Measurements from ENCODE around the gene TRIM9.

TRIM9 gene

DNA sequence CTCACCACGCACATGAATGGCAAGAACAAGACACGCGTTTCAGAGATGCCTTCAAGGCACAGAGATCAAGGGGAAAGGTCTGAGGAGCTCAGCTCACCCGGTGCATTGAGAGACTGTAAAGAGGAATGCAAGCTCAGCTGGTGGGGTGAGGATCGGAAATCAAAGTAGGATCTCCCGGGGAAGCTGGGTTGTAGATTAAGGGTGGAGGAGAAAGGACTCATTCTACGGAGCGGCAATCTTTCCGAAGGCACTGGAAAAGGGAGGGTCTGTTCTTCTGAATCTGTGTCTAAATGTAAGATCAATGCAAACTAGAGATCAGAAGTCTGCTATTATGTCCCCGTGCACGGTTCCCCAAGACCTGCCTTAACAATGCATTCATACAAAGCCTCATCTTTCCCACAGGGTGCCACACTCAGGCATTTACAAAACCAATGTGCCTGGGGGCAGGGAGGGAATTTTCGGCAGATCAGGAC lies 109.0 kb downstream of the TRIM9 start:
- DNase-seq (ENCODE audit: low read depth), result no peak
- TF ChIP-seq, protein P1, sequence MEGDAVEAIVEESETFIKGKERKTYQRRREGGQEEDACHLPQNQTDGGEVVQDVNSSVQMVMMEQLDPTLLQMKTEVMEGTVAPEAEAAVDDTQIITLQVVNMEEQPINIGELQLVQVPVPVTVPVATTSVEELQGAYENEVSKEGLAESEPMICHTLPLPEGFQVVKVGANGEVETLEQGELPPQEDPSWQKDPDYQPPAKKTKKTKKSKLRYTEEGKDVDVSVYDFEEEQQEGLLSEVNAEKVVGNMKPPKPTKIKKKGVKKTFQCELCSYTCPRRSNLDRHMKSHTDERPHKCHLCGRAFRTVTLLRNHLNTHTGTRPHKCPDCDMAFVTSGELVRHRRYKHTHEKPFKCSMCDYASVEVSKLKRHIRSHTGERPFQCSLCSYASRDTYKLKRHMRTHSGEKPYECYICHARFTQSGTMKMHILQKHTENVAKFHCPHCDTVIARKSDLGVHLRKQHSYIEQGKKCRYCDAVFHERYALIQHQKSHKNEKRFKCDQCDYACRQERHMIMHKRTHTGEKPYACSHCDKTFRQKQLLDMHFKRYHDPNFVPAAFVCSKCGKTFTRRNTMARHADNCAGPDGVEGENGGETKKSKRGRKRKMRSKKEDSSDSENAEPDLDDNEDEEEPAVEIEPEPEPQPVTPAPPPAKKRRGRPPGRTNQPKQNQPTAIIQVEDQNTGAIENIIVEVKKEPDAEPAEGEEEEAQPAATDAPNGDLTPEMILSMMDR (IDR thresholded peaks at IDR 0.05; ENCODE audit: low read length, missing control alignments), result no peak
- H3K4me3 ChIP-seq (replicated peaks; ENCODE audit: low read depth, low read length), result no peak overlapping the region

DNA sequence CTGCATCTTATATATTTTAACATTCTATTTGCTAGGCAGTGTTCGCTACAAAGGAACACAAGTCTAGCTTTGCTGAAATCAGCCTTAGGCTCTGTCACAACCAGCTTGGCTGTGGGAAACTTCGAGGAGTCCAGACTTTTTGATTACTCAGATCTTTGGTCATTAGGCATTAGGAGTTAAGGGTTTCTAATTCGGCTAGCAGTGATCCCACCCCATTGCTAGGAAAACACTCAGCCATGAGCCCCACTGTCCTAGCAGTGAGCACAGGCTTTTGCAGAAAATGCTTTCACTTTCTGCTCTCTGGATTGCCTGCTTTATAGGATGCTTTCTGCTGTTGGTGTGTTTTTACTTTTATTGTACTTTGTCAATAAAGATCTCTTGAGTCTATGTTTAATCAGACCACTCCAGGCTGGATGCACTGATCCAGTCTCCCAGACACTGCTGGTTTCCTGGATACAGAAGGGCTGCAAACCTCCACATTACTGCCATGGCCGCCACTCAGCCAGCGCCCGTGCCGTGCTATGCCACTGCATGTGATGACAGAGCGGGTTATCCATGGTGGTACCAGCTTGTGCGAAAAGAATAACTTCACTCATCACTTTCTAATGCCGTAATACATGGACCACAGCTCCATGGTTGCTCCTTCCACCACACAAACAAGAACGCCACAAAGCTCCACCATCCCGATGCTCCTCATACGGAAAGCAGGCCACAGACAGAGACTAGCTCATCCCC lies 109.6 kb downstream of the TRIM9 start:
- TF ChIP-seq, protein P1 (IDR thresholded peaks at IDR 0.05; ENCODE audit: low read length, missing control alignments), result no peak
- no peak overlapping the region for H3K4me3 ChIP-seq (replicated peaks; ENCODE audit: low read depth, low read length)
- DNase-seq (ENCODE audit: low read depth), result no peak

DNA sequence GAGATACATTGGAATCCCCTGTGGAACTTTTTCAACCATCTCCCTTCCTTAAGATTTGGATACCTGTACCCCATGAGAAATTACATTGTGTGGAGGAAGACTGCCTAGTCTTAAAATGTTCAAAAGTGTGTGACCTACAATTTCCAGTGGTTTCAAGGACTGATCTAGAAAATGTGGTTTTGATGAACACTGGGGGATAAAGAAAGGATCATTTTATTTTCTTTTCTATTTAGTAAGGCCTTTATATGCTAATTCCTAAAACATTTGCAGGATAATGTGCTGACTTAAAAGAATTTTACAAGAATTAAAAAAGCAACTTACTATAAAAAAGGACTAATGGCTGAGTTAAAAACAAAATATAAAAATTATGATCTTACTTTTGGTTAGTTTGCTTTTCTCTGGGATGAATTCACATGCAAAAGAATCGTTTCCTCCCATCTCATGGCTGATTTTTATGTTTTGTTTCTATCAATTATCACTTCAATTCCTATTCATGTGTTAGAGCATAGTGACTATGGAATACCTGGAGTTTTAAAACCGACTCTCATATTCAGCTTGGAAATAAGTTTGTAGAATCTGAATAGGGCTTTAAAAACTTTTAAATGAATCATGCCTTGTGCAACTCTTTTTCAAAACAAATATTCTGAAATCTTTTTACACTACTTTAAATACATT lies 110.7 kb downstream of the TRIM9 start:
- DNase-seq (ENCODE audit: low read depth), result no peak
- H3K4me3 ChIP-seq (replicated peaks; ENCODE audit: low read depth, low read length), result no peak overlapping the region
- TF ChIP-seq, protein P1 (IDR thresholded peaks at IDR 0.05; ENCODE audit: low read length, missing control alignments), result no peak

DNA sequence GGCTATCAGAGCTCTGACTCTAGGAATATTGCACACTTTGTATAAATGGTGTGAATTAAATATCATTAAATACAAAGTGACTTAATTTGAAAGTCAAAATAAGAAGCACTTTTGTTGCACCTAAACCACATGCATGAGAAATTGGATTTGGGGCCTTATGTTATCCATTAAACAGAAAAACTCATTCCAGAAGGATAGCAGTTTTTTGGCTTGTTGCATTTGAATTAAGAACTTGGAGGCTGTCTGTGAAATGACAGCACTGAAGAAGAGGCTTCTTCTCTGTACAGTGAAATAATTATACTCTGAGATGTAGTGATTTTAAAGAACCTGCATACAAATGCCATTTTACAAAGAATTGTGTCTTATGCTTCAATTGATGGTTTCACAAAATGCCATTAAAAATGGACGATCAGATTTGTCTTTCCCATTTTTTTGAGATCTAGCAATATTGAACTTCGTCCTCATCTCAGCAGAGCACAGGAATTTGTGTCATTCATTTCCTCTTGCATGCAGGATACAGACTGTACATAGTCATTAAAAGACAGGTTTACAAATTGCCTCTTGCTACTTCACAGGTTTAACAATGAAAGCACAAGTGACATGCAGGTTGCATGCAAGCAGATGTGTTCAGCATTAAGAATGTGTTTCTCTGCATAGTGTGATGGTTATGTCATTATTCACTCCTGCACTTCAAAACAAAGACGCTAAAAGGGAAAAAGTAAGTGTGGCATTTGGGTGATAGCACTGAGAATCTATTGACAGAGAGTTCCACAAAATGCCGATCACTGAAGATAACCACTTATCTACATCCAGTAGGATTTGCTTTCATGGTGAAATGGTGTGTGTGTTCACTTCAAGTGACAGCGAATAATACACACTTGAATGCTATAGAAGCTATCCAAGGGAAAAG lies 114.7 kb downstream of the TRIM9 start:
- no peak for DNase-seq (ENCODE audit: low read depth)
- H3K4me3 ChIP-seq (replicated peaks; ENCODE audit: low read depth, low read length), result no peak overlapping the region
- TF ChIP-seq, protein P1 (IDR thresholded peaks at IDR 0.05; ENCODE audit: low read length, missing control alignments), result no peak

DNA sequence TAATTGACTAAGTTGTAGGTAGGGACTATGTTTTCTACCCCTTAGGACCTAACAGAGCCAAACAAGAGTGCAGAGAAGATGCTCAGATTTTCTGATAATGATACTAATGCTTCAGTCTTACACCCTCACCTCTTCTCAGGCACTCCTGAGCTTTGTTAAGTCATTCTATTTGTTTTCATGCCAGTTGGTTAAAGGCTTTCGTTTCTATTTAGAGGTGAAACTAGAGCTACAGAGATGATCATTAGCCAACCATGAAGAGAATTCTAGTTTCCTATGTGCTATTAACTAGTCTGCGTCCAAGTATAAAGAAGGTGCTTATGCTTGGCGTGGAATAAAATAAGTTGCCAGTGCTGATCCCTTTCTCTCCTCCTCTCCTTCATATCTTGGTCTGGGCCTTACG lies 116.0 kb downstream of the TRIM9 start:
- H3K4me3 ChIP-seq (replicated peaks; ENCODE audit: low read depth, low read length), result no peak overlapping the region
- DNase-seq (ENCODE audit: low read depth), result no peak
- TF ChIP-seq, protein P1 (IDR thresholded peaks at IDR 0.05; ENCODE audit: low read length, missing control alignments), result no peak

DNA sequence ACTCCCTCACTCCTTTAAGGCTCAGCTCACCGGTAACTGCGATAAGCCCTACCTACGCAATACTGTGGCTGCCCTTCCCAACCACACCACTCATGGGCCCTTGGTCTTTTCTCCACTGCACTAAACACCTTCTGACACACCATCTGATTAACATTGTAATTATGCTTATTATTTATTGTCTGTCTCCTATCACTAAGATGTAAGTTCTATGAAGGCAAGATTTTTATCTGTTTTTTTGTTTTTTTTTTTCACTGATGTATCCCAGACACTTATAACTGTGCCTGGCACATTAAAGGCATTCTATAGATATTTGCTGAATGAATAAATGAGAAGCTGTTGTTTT lies 116.4 kb downstream of the TRIM9 start:
- DNase-seq (ENCODE audit: low read depth), result no peak
- no peak overlapping the region for H3K4me3 ChIP-seq (replicated peaks; ENCODE audit: low read depth, low read length)
- TF ChIP-seq, protein P1 (IDR thresholded peaks at IDR 0.05; ENCODE audit: low read length, missing control alignments), result no peak

Measured in fibroblast of pulmonary artery (primary cell).